Activated CD4-positive, alpha-beta memory T cell treated with anti-CD3 and anti-CD28 coated beads for 36 hours (primary cell): ENCODE results near the gene CTSK. TPM values are rescaled to one million over a fixed set of nuclear protein-coding genes. Genes with fewer than 3 reads are reported as not detected.

Experiments used
- CTCF ChIA-PET: fragments of 350-600 bp; sonication (Branson Sonifier 250); formaldehyde crosslinking; loops from one replicate; lab custom pipeline; 2021; ENCODE audit warnings: antibody characterized with exemption, inconsistent platforms; lab: Charles Lee
- POLR2A ChIA-PET: fragments of 350-600 bp; sonication (Branson Sonifier 250); formaldehyde crosslinking; loops from one replicate; lab custom pipeline; 2021; ENCODE audit warnings: antibody characterized with exemption; lab: Charles Lee
- DNase-seq: peaks from one replicate; pipeline ENCODE4 v3.0.0-alpha.2; 2020
- H3K27ac Mint-ChIP-seq: one replicate; pipeline ENCODE4 v1.8.0; 2021; ENCODE audit warnings: mixed read lengths
- H3K27me3 Mint-ChIP-seq: one replicate; pipeline ENCODE4 v1.8.0; 2021; ENCODE audit warnings: mixed read lengths
- H3K36me3 Mint-ChIP-seq: one replicate; pipeline ENCODE4 v1.8.0; 2021; ENCODE audit warnings: mixed read lengths
- H3K4me1 Mint-ChIP-seq: one replicate; pipeline ENCODE4 v1.8.0; 2021; ENCODE audit warnings: low read depth, mixed read lengths
- H3K4me3 Mint-ChIP-seq: one replicate; pipeline ENCODE4 v1.8.0; 2021; ENCODE audit warnings: mild to moderate bottlenecking, mixed read lengths
- H3K9me3 Mint-ChIP-seq: one replicate; pipeline ENCODE4 v1.8.0; 2021; ENCODE audit warnings: mixed read lengths
- intact Hi-C: fragments of 100-400 bp; cut with micrococcal nuclease; formaldehyde crosslinking; loops from one replicate; pipeline ENCODE4 v1.15.1; 2023
- total RNA-seq, 2 experiments: library from RNA; stranded (reverse); gene quantifications; one replicate each; pipeline ENCODE4 v1.2.3, GENCODE V29; 2021

The CTSK gene
- total RNA-seq, 2 experiments from 2014 or later, result 1.4 to 1.7 TPM

GRCh38 chr1:150829751-150830150 is 21.7 kb upstream of the CTSK start:
- POLR2A ChIA-PET, result no interaction called here
- CTCF ChIA-PET, result no interaction called here
- no peaks in the 10 kb centered on the region for H3K27me3 Mint-ChIP-seq
- no peaks in the 10 kb centered on the region for H3K4me1 Mint-ChIP-seq
- H3K36me3 Mint-ChIP-seq, result peaks cover 33% of the 10 kb centered on the region
- intact Hi-C loops, result no loop called here
- no peak for DNase-seq
- H3K4me3 Mint-ChIP-seq, result no peak overlapping the region
- H3K27ac Mint-ChIP-seq, result no peak overlapping the region
- no peaks in the 10 kb centered on the region for H3K9me3 Mint-ChIP-seq

GRCh38 chr1:150826299-150826698 is 18.2 kb upstream of the CTSK start:
- Mint-ChIP-seq H3K4me3 (no peak overlapping the region), H3K9me3 (no peaks in the 10 kb centered on the region), H3K36me3 (peaks cover 26% of the 10 kb centered on the region), H3K27ac (no peak overlapping the region), H3K27me3 (no peaks in the 10 kb centered on the region), H3K4me1 (peaks cover under 1% of the 10 kb centered on the region)
- POLR2A ChIA-PET, result interaction anchor here (0.6 kb wide), 1 partner anchor 8 kb away, joined by 5 read pairs; no protein-coding TSS in a partner anchor
- intact Hi-C loops, result no loop called here
- CTCF ChIA-PET, result no interaction called here
- DNase-seq, result no peak

GRCh38 chr1:150820730-150821512 is 12.9 kb upstream of the CTSK start:
- Mint-ChIP-seq H3K27me3 (no peaks in the 10 kb centered on the region), H3K36me3 (peaks cover 18% of the 10 kb centered on the region), H3K4me1 (peaks cover 11% of the 10 kb centered on the region), H3K9me3 (no peaks in the 10 kb centered on the region), H3K27ac (peak overlapping the region; percentile 54), H3K4me3 (no peak overlapping the region)
- ChIA-PET POLR2A (no interaction called here), CTCF (interaction anchor here (0.6 to 2.0 kb wide), 6 partner anchors 9 to 260 kb away, joined by 3 to 9 read pairs (median 4); no protein-coding TSS in a partner anchor)
- DNase-seq, result no peak
- intact Hi-C loops, result no loop called here

GRCh38 chr1:150815871-150816270 is 7.8 kb upstream of the CTSK start:
- no peak overlapping the region for H3K27ac Mint-ChIP-seq

GRCh38 chr1:150813028-150813707 is 5.1 kb upstream of the CTSK start:
- Mint-ChIP-seq H3K4me3 (no peak overlapping the region), H3K4me1 (no peaks in the 10 kb centered on the region), H3K27ac (no peak overlapping the region), H3K27me3 (no peaks in the 10 kb centered on the region), H3K9me3 (no peaks in the 10 kb centered on the region), H3K36me3 (peaks cover 13% of the 10 kb centered on the region)
- DNase-seq, result peak; percentile 38
- ChIA-PET POLR2A (no interaction called here), CTCF (interaction anchor here (1.0 kb wide), 1 partner anchor 252 kb away, joined by 3 read pairs; no protein-coding TSS in a partner anchor)
- intact Hi-C loops, result loop anchor here (10.0 kb wide), 1 partner anchor 58 kb away; no protein-coding TSS in a partner anchor

More at GRCh38 chr1:150815871-150816270, 7.8 kb upstream of the CTSK start:
- Mint-ChIP-seq H3K27me3 (no peaks in the 10 kb centered on the region), H3K4me3 (no peak overlapping the region), H3K36me3 (peaks cover 13% of the 10 kb centered on the region), H3K9me3 (no peaks in the 10 kb centered on the region), H3K4me1 (peaks cover 6% of the 10 kb centered on the region)
- CTCF ChIA-PET, result interaction anchor here (1.3 kb wide), 1 partner anchor 12 kb away, joined by 3 read pairs; no protein-coding TSS in a partner anchor
- intact Hi-C loops, result loop anchor here (10.0 kb wide), 1 partner anchor 61 kb away; no protein-coding TSS in a partner anchor
- POLR2A ChIA-PET, result no interaction called here
- no peak for DNase-seq

GRCh38 chr1:150810958-150811659 is 3.0 kb upstream of the CTSK start:
- no peak for DNase-seq
- Mint-ChIP-seq H3K27me3 (no peaks in the 10 kb centered on the region), H3K36me3 (peaks cover 4% of the 10 kb centered on the region), H3K27ac (no peak overlapping the region), H3K4me1 (peaks cover 7% of the 10 kb centered on the region), H3K4me3 (no peak overlapping the region), H3K9me3 (no peaks in the 10 kb centered on the region)
- POLR2A ChIA-PET, result no interaction called here
- intact Hi-C loops, result loop anchor here (10.0 kb wide), 1 partner anchor 56 kb away; no protein-coding TSS in a partner anchor
- CTCF ChIA-PET, result interaction anchor here (1.0 kb wide), 1 partner anchor 9 kb away, joined by 3 read pairs; no protein-coding TSS in a partner anchor

GRCh38 chr1:150809651-150810050 is 1.6 kb upstream of the CTSK start:
- H3K9me3 Mint-ChIP-seq, result no peaks in the 10 kb centered on the region
- DNase-seq, result no peak
- H3K27ac Mint-ChIP-seq, result no peak overlapping the region
- H3K4me1 Mint-ChIP-seq, result peaks cover 7% of the 10 kb centered on the region
- intact Hi-C loops, result loop anchor here (10.0 kb wide), 1 partner anchor 55 kb away; no protein-coding TSS in a partner anchor
- H3K4me3 Mint-ChIP-seq, result no peak overlapping the region
- ChIA-PET POLR2A (no interaction called here), CTCF (no interaction called here)
- H3K36me3 Mint-ChIP-seq, result peaks cover 4% of the 10 kb centered on the region
- no peaks in the 10 kb centered on the region for H3K27me3 Mint-ChIP-seq

- intact Hi-C loops, result no loop called here
- H3K36me3 Mint-ChIP-seq, result peaks cover under 1% of the 10 kb centered on the region
- POLR2A ChIA-PET, result no interaction called here
These were observed 786 bp upstream of the CTSK start for GRCh38 chr1:150808846-150809245.

GRCh38 chr1:150807249-150808023 is 624 bp downstream of the CTSK start:
- H3K4me3 Mint-ChIP-seq, result no peak overlapping the region

More at GRCh38 chr1:150808846-150809245, 786 bp upstream of the CTSK start:
- Mint-ChIP-seq H3K9me3 (no peaks in the 10 kb centered on the region), H3K27ac (no peak overlapping the region), H3K27me3 (no peaks in the 10 kb centered on the region), H3K4me1 (peaks cover 7% of the 10 kb centered on the region), H3K4me3 (no peak overlapping the region)
- CTCF ChIA-PET, result no interaction called here
- DNase-seq, result no peak

GRCh38 chr1:150805899-150806298 is 2.2 kb downstream of the CTSK start:
- Mint-ChIP-seq H3K27ac (no peak overlapping the region), H3K4me1 (peaks cover 7% of the 10 kb centered on the region), H3K9me3 (no peaks in the 10 kb centered on the region), H3K27me3 (no peaks in the 10 kb centered on the region), H3K36me3 (no peaks in the 10 kb centered on the region), H3K4me3 (no peak overlapping the region)
- intact Hi-C loops, result no loop called here
- DNase-seq, result no peak
- CTCF ChIA-PET, result interaction anchor here (0.6 to 1.0 kb wide), 2 partner anchors 8 to 175 kb away, joined by 3 read pairs; no protein-coding TSS in a partner anchor
- POLR2A ChIA-PET, result interaction anchor here (0.8 kb wide), 1 partner anchor 116 kb away, joined by 3 read pairs; no protein-coding TSS in a partner anchor

More at GRCh38 chr1:150807249-150808023, 624 bp downstream of the CTSK start:
- intact Hi-C loops, result no loop called here
- ChIA-PET CTCF (interaction anchor here (1.0 to 1.5 kb wide), 2 partner anchors 10 to 115 kb away, joined by 3 to 4 read pairs; no protein-coding TSS in a partner anchor), POLR2A (no interaction called here)
- Mint-ChIP-seq H3K27ac (no peak overlapping the region), H3K9me3 (no peaks in the 10 kb centered on the region), H3K36me3 (no peaks in the 10 kb centered on the region), H3K4me1 (peaks cover 7% of the 10 kb centered on the region), H3K27me3 (no peaks in the 10 kb centered on the region)
- no peak for DNase-seq

GRCh38 chr1:150804671-150805070 is 3.4 kb downstream of the CTSK start:
- intact Hi-C loops, result no loop called here
- POLR2A ChIA-PET, result no interaction called here
- H3K27ac Mint-ChIP-seq, result no peak overlapping the region
- H3K27me3 Mint-ChIP-seq, result no peaks in the 10 kb centered on the region
- H3K4me3 Mint-ChIP-seq, result no peak overlapping the region
- H3K9me3 Mint-ChIP-seq, result no peaks in the 10 kb centered on the region
- peaks cover 7% of the 10 kb centered on the region for H3K4me1 Mint-ChIP-seq
- CTCF ChIA-PET, result no interaction called here
- H3K36me3 Mint-ChIP-seq, result no peaks in the 10 kb centered on the region
- no peak for DNase-seq
